Measurements from ENCODE around the gene HK1.
"Not testable (repeated sequence)": the region's sequence is repeated elsewhere in the genome, so short reads cannot be mapped to it uniquely, and the experiment has no call there.

DNA sequence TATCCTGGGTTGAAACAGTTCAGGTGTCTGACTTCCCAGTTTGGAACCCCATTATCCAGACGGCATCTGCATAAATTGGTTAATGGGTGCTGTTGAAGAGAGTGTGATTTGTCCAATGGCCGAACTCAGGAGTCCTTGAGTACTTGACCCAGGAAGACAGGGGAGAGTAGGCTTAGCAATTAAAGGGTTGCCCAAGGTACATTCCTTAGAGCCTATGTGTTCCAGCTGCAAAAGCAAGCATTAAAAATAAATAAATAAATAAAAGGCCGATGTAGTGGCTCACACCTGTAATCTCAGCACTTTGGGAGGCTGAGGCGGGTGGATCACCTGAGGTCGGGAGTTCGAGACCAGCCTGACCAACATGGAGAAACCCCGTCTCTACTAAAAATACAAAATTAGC is 44.0 kb downstream of the HK1 start:
- TF ChIP-seq, protein P1, sequence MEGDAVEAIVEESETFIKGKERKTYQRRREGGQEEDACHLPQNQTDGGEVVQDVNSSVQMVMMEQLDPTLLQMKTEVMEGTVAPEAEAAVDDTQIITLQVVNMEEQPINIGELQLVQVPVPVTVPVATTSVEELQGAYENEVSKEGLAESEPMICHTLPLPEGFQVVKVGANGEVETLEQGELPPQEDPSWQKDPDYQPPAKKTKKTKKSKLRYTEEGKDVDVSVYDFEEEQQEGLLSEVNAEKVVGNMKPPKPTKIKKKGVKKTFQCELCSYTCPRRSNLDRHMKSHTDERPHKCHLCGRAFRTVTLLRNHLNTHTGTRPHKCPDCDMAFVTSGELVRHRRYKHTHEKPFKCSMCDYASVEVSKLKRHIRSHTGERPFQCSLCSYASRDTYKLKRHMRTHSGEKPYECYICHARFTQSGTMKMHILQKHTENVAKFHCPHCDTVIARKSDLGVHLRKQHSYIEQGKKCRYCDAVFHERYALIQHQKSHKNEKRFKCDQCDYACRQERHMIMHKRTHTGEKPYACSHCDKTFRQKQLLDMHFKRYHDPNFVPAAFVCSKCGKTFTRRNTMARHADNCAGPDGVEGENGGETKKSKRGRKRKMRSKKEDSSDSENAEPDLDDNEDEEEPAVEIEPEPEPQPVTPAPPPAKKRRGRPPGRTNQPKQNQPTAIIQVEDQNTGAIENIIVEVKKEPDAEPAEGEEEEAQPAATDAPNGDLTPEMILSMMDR (IDR thresholded peaks at IDR 0.05), result not testable (repeated sequence)
- TF ChIP-seq POLR2AphosphoS5, EP300 (IDR thresholded peaks at IDR 0.05): not testable (repeated sequence)

All from gastroesophageal sphincter (tissue), 3 donors.